ENCODE data around the gene HSPB7.
A peak's percentile ranks its signal among the peaks of the same experiment; 100 is the strongest.

The HSPB7 gene

DNA sequence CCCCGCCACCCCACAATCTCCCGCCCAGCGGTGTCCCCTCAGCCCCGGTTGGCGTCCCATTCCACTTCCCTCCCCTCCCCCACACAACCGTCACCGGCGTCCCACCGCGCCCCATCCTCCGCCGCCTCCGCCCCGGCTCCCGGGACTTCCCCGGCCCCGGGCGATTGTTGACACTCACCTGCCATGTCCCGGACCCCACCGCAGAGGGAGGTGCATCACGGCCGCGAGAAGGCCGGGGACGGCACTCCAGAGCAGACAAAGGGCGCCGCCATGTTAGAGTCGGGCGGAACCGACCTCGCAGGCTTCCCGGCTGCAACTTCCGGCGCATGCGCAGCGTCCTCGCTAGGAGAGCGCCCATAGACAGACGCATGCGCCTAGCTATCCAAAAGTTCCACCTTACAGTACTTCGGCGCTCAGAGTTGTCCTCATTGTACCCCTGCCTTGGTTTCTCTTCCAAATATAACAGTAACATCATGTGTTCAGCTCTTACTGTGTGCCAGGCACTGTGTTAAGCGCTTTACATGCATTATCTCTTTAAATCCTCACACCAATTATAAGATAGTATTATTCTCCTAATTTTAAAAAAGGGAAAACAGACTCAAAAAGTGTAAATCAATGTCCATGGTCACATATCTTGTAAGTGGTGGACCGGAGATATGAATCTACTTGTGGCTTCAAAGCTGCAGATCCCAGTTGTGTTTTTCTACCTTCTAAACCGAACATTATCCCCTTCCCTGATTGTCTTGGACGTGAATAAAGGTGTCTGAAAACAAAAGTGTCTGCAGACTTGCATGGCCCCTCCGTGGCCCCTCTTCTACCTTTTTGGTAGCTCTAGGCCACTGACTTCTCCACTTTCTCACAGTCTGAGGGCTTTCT, 41.8 kb downstream of the HSPB7 start, which contains the start of gene ZBTB17:
ZBTB17 (minus strand) TSS at position 297 of the 876 bp plus-strand sequence. CDS start 27,606 bp downstream, outside the sequence.
- peak; percentile 96 for DNase-seq (ENCODE audit: low spot score)
- Mint-ChIP-seq H3K27me3 (ENCODE audit: low read depth) (no peaks in the 10 kb centered on the region), H3K9me3 (peaks cover 8% of the 10 kb centered on the region), H3K4me1 (ENCODE audit: low read depth) (peaks cover 24% of the 10 kb centered on the region), H3K27ac (peak within 1 kb of the TSS; percentile 85), H3K36me3 (ENCODE audit: low read depth) (peaks cover 29% of the 10 kb centered on the region), H3K4me3 (peak within 1 kb of the TSS; percentile 90)

DNA sequence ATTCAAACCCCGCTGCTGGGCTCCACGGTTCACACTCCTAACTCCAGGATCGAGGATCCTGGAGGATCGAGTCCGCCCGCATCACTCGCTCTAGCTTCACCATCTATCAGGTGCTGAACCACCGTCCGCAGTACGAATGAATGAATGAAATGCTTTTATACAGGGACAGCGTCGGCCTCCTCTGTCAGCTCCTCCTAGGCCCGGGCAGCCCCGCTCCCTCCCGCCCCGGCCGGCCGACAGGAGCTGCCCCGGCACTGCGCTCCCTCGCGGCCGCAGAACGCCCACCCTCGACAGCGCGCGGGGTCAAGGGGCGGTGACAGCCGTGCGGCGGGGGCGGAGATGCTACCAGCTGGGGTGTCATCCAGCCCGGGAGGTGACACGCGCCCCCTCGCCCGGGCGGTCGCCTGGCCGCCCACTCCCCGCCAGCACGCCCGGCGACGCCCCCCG, 42.5 kb downstream of the HSPB7 start:
- H3K27ac Mint-ChIP-seq: peak overlapping the region; percentile 71
- H3K4me3 Mint-ChIP-seq: peak overlapping the region; percentile 87
- peaks cover 36% of the 10 kb centered on the region for H3K36me3 Mint-ChIP-seq (ENCODE audit: low read depth)
- peaks cover 24% of the 10 kb centered on the region for H3K4me1 Mint-ChIP-seq (ENCODE audit: low read depth)
- H3K27me3 Mint-ChIP-seq (ENCODE audit: low read depth): no peaks in the 10 kb centered on the region
- H3K9me3 Mint-ChIP-seq: peaks cover 8% of the 10 kb centered on the region
- DNase-seq (ENCODE audit: low spot score): peak; percentile 88

DNA sequence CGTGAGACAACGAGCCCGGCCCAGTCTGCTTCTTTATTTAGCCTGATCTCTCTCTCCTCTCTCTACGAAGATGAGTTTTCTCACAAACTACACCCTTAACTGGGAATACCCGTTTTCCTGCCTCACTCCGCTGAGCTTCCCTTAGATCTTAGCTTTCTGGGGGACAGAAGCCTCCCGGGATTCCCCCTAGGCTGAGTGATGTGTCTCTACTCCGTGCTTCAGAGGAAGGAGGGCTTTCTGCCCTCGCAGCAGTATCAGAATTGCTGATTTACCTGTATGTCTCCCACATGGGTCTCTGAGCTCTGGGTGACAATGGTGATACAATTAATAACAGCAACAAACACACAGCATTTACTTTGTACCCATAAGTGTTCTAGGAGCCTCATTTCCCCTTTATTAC, 43.0 kb downstream of the HSPB7 start:
- peak overlapping the region; percentile 71 for H3K27ac Mint-ChIP-seq
- H3K4me3 Mint-ChIP-seq: peak overlapping the region; percentile 87
- H3K9me3 Mint-ChIP-seq: peaks cover 8% of the 10 kb centered on the region
- H3K4me1 Mint-ChIP-seq (ENCODE audit: low read depth): peaks cover 24% of the 10 kb centered on the region
- H3K36me3 Mint-ChIP-seq (ENCODE audit: low read depth): peaks cover 40% of the 10 kb centered on the region
- H3K27me3 Mint-ChIP-seq (ENCODE audit: low read depth): no peaks in the 10 kb centered on the region
- DNase-seq (ENCODE audit: low spot score): no peak

DNA sequence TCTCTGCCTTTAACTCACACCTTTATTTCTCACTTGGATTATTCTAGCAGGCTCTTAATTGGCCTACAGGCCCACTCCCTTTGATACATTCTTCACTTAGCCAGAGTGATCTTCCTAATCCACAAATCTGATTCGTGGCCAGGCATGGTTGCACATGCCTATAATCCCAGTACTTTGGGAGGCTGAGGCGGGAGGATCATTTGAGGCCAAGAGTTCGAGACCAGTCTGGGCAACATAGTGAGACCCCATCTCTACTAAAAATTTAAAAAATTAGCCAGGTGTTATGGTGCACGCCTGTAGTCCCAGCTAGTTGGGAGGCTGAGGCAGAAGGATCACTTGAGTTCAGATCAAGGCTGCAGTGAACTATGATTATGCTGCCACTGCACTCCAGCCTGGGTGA, 44.1 kb downstream of the HSPB7 start:
- peaks cover 24% of the 10 kb centered on the region for H3K4me1 Mint-ChIP-seq (ENCODE audit: low read depth)
- H3K36me3 Mint-ChIP-seq (ENCODE audit: low read depth): peaks cover 46% of the 10 kb centered on the region

DNA sequence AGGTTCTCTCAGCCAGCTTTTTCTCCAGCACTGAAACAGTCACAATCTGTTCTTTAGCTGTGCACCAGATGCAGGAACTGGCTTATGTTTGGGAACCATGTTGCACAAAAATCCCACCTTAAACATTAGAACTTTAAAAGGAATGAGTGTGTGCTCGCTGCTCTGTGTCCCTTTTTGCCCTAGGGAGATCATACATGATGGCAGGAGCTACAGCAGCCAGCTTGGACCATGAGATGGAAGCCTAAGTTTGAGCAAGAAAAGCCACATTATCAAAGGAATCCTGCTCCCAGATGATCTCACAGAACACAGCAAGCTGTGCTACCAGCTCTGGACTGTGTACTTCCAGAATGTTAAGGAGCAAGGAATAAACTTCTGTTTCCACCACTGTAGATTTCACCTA, 45.4 kb downstream of the HSPB7 start:
- no peaks in the 10 kb centered on the region for H3K27me3 Mint-ChIP-seq (ENCODE audit: low read depth)
- H3K4me1 Mint-ChIP-seq (ENCODE audit: low read depth): peaks cover 34% of the 10 kb centered on the region
- peaks cover 58% of the 10 kb centered on the region for H3K36me3 Mint-ChIP-seq (ENCODE audit: low read depth)
- peaks cover 11% of the 10 kb centered on the region for H3K9me3 Mint-ChIP-seq
- no peak overlapping the region for H3K27ac Mint-ChIP-seq
- DNase-seq (ENCODE audit: low spot score): no peak
- H3K4me3 Mint-ChIP-seq: no peak overlapping the region

More for the DNA sequence above, 44.1 kb downstream of the HSPB7 start:
- peaks cover 11% of the 10 kb centered on the region for H3K9me3 Mint-ChIP-seq
- no peaks in the 10 kb centered on the region for H3K27me3 Mint-ChIP-seq (ENCODE audit: low read depth)
- DNase-seq (ENCODE audit: low spot score): no peak
- H3K27ac Mint-ChIP-seq: no peak overlapping the region
- no peak overlapping the region for H3K4me3 Mint-ChIP-seq

DNA sequence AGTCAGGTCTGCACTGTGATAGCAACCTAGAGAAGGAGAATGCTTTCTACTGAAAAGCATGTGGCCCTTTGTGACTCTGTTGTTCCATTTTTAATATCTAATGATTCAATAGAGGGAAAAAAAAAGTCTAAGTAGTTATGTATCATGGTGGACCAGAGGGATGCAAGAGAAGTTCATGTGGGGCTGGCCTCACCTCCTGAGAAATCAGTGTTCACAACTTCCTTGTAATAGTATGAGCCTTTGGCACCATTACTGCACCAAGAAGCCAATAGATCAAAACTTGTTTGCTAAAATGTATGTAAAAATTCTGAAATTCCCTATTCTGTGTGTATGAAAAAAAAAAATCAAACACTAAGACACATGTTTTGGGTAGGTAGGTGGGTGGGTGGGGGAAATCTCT, 46.9 kb downstream of the HSPB7 start:
- no peak for DNase-seq (ENCODE audit: low spot score)
- Mint-ChIP-seq H3K4me1 (ENCODE audit: low read depth) (peaks cover 38% of the 10 kb centered on the region), H3K4me3 (no peak overlapping the region), H3K27me3 (ENCODE audit: low read depth) (no peaks in the 10 kb centered on the region), H3K36me3 (ENCODE audit: low read depth) (peaks cover 58% of the 10 kb centered on the region), H3K27ac (no peak overlapping the region), H3K9me3 (peaks cover 3% of the 10 kb centered on the region)

DNA sequence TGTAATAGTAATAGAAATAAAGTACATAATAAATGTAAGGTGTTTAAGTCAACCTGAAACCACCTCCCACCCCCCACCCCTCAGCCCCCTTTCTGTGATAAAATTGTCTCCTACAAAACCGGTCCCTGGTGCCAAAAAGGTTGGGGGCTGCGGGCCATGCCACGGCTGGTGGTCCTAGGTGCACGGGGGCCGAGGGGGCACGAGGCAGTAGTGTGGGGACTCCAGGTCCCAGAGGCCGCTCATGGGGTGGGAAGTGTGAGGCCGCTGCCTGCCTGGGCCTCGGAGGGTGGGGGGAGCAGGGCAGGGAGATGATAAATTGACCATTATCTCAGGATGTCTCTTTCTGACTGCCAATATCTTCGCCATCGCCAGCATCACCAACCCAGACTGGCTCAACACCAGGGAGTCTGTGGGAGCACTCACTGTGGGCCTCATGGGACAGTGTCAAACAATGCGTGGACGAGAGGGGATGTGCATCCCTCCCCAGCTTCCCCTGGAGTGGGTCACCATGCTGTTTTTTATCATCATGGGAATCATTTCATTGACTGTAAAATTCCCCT, 48.4 kb downstream of the HSPB7 start:
- Mint-ChIP-seq H3K27ac (no peak overlapping the region), H3K4me3 (no peak overlapping the region), H3K9me3 (peaks cover 3% of the 10 kb centered on the region)

DNA sequence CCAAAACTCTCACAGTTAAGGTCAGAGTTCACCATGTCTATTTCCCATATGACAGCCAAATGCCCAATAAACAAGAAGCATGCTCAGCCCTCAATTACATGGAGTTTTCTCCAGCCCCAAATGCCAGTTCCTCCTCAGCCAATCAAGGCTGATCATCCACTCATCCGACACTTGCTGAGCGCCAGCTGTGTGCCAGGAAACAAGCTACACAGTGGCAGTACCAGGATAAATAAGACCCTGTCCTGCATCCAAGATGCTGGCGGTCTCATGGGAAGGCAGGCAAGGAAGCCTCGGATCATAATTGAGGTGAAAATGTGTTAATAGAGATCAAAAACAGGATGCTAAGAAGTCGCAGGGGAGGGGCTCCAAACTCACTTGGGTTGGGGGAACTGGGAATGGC, 49.7 kb downstream of the HSPB7 start:
- H3K27me3 Mint-ChIP-seq (ENCODE audit: low read depth): no peaks in the 10 kb centered on the region
- no peak for DNase-seq (ENCODE audit: low spot score)
- no peak overlapping the region for H3K27ac Mint-ChIP-seq
- peaks cover 3% of the 10 kb centered on the region for H3K9me3 Mint-ChIP-seq
- peaks cover 51% of the 10 kb centered on the region for H3K4me1 Mint-ChIP-seq (ENCODE audit: low read depth)
- peaks cover 60% of the 10 kb centered on the region for H3K36me3 Mint-ChIP-seq (ENCODE audit: low read depth)
- no peak overlapping the region for H3K4me3 Mint-ChIP-seq

More for the DNA sequence above, 48.4 kb downstream of the HSPB7 start:
- Mint-ChIP-seq H3K36me3 (ENCODE audit: low read depth) (peaks cover 62% of the 10 kb centered on the region), H3K4me1 (ENCODE audit: low read depth) (peaks cover 45% of the 10 kb centered on the region), H3K27me3 (ENCODE audit: low read depth) (no peaks in the 10 kb centered on the region)
- DNase-seq (ENCODE audit: low spot score): no peak

DNA sequence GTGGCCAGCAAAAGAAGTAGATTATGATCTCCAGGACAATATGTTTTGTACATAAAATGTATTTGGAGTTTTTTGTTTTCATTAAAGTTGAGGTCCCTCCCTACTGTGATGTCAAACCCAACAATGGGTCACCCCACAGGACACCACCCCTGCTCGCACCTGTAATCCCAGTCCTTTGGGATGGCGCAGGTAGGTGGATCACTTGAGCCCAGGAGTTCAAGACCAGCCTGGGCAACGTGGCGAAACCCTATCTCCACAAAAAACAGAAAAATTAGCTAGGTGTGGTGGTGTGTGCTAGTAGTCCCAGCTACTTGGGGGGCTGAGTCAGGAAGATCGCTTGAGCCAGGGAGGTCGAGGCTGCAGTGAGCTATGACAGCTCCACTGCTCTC, 50.9 kb downstream of the HSPB7 start:
- H3K36me3 Mint-ChIP-seq (ENCODE audit: low read depth): peaks cover 48% of the 10 kb centered on the region
- H3K27ac Mint-ChIP-seq: peak overlapping the region; percentile 85
- peak overlapping the region; percentile 48 for H3K4me3 Mint-ChIP-seq
- peaks cover 53% of the 10 kb centered on the region for H3K4me1 Mint-ChIP-seq (ENCODE audit: low read depth)
- H3K27me3 Mint-ChIP-seq (ENCODE audit: low read depth): no peaks in the 10 kb centered on the region
- DNase-seq (ENCODE audit: low spot score): no peak
- peaks cover 3% of the 10 kb centered on the region for H3K9me3 Mint-ChIP-seq

DNA sequence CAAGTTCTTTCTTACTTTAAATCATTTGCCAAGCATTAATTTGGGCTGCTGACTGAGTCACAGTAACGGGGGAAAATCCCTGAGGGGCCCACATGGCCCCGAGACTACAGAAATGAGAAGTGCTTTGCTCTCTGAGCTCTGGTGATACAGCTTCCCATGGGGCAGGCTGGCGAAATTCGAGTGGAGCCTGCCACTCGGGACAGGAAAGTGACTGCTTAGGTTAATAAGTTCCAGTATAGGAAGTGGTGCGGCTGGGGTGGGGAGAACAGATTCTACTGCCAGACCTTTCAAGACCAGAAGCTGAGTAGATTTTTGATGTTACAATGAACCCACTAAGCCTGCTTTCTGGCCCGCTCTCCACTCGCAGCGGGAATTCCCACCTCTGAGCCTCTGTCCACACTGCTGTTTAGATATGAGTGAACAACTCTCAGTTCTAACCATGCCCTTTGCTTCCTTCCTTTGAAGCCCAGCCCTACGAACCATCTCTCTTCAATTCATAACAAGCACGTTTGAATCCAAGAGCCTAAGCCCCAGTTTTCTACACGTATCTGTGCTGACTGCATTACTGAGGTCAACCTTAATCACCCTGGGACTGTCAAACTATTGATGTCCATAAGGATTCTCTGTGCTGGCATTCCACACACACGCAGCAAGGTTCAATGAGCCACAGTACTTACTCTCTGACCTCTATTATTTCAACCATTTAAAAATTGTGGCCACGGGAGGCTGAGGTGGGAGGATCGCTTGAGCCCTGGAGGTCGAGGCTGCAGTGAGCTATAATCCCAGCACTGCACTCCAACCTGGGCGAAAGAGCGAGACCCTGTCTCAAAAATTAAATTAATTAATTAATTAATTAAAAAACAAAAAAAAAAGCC, 51.5 kb downstream of the HSPB7 start:
- peaks cover 49% of the 10 kb centered on the region for H3K36me3 Mint-ChIP-seq (ENCODE audit: low read depth)
- H3K4me3 Mint-ChIP-seq: peak overlapping the region; percentile 74
- H3K9me3 Mint-ChIP-seq: peaks cover 3% of the 10 kb centered on the region
- H3K27me3 Mint-ChIP-seq (ENCODE audit: low read depth): no peaks in the 10 kb centered on the region
- H3K4me1 Mint-ChIP-seq (ENCODE audit: low read depth): peaks cover 51% of the 10 kb centered on the region
- peak overlapping the region; percentile 85 for H3K27ac Mint-ChIP-seq
- peak; percentile 90 for DNase-seq (ENCODE audit: low spot score)

DNA sequence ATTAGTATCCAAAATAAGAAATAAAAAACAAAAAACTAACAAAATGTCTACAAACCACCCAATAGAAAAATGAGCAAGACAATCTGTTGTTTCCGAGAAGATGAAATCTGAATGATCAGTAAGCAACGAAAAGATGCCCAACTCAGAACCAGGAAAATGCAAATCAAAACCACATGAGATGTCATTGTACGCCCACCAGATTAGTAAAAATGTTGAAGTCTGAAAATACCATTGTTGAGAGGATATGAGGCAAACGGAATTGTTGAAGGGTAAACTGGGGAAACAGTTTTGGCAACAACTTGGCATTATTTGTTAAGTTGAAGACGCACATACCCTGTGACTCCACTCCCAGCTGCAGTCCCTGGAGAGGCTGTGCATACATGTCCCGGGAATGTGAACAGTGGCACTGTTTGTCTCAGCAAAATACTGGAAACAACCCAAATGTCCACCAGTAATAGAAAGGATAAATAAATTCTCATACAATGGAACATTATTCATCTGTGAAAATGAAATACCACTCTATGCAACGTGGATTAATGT, 52.5 kb downstream of the HSPB7 start:
- H3K9me3 Mint-ChIP-seq: peaks cover 3% of the 10 kb centered on the region
- H3K27ac Mint-ChIP-seq: peak overlapping the region; percentile 85
- peak overlapping the region; percentile 74 for H3K4me3 Mint-ChIP-seq
- H3K27me3 Mint-ChIP-seq (ENCODE audit: low read depth): no peaks in the 10 kb centered on the region
- peaks cover 54% of the 10 kb centered on the region for H3K4me1 Mint-ChIP-seq (ENCODE audit: low read depth)
- peaks cover 40% of the 10 kb centered on the region for H3K36me3 Mint-ChIP-seq (ENCODE audit: low read depth)
- DNase-seq (ENCODE audit: low spot score): peak; percentile 60
